SJCRH30 (cell line): ENCODE data around the gene DHRS1. TPM values are rescaled to one million over a fixed set of nuclear protein-coding genes. Genes with fewer than 3 reads are reported as not detected.

ENCODE experiments used
- DNase-seq, 2 experiments: peaks; one replicate each; pipeline ENCODE4 v3.0.0-alpha.2; 2015 to 2020
- H3K27ac ChIP-seq: fragments of 250-450 bp; sonication (Bioruptor Pico); 2 replicates; pipeline ENCODE4 v1.5.1; 2020; ENCODE audit warnings: mild to moderate bottlenecking, moderate library complexity
- H3K27me3 ChIP-seq: fragments of 250-450 bp; sonication (Bioruptor Pico); 2 replicates; pipeline ENCODE4 v1.5.1; 2020; ENCODE audit warnings: mild to moderate bottlenecking, moderate library complexity
- H3K36me3 ChIP-seq: fragments of 250-450 bp; sonication (Bioruptor Pico); 2 replicates; pipeline ENCODE4 v1.5.1; 2020; ENCODE audit warnings: mild to moderate bottlenecking, moderate library complexity
- H3K4me1 ChIP-seq: fragments of 250-450 bp; sonication (Bioruptor Pico); 2 replicates; pipeline ENCODE4 v1.5.1; 2020; ENCODE audit warnings: mild to moderate bottlenecking, moderate library complexity
- H3K4me3 ChIP-seq: fragments of 250-450 bp; sonication (Bioruptor Pico); 2 replicates; pipeline ENCODE4 v1.5.1; 2020; ENCODE audit warnings: mild to moderate bottlenecking, moderate library complexity
- H3K9me3 ChIP-seq: fragments of 250-450 bp; sonication (Bioruptor Pico); replicated peaks from 2 replicates; pipeline ENCODE4 v1.5.1; 2020; ENCODE audit warnings: mild to moderate bottlenecking, moderate library complexity
- total RNA-seq: library from RNA; depleted of rRNA; stranded (reverse); fragments of >200 nt; shearing (Covaris generic); gene quantifications from 2 replicates; pipeline ENCODE4 v1.2.3, GENCODE V29; 2014; rRNA removed

The DHRS1 gene
- total RNA-seq, result 9.5 and 9.6 TPM in 2 replicates

DNA sequence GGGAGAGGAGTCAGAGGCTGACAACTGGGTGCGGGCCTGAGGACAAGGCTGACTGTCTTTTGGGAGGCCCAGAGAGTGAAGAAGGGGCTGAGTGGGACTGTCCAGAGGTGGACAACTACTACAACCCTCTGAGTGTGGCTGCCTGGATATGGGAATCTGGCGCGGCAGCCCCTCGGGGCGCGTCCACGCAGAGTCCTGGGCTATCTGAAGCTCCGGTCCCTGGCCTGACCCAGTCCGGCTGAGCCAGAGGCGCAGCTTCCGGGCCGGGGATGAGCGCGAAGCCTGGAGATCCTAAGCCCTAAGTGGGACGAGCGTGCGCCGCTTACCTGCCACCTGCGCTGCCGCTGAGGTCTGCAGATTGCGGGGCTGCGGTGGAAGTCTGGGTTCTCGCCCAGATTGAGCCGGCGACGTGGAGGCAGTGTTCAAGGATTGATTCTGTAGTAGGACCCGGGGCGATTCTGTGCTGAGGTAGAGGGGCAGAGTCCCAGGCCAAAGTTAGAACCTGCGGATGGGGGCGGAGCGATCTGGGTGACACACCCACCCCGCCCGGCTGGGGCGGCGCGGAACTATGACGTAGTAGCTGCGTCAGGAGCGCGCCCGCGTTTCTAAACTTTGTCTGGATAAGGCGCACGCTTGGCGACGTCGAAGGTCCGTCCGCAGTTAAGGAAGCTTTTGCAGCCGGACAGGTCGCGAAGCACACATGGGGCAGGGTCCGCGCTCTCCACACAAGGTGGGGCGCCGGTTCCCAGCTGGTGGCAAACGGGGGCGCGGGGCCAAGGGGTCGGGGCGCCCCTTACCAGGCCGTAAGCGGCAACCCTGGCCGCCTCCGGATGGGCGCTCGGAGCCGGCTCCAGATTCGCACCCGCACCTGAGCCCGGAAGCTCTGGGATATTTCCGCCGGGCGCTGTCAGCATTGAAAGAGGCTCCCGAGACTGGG, at the start of gene DHRS1, which contains the start of gene NOP9:
TSS of gene DHRS1 (minus strand) at position 526 of the 937 bp plus-strand sequence. CDS start 674 bp downstream, outside the sequence.
TSS of gene NOP9 (plus strand) at position 596 of the 937 bp plus-strand sequence. CDS start at position 701, 105 bp downstream.
- peak; percentile 85 to 91 for DNase-seq
- peak within 1 kb of the TSS; percentile 66 for H3K4me3 ChIP-seq
- H3K9me3 ChIP-seq, result no peaks in the 10 kb centered on the region
- H3K36me3 ChIP-seq, result peaks cover 18% of the 10 kb centered on the region
- H3K27me3 ChIP-seq, result no peaks in the 10 kb centered on the region
- H3K27ac ChIP-seq, result peak within 1 kb of the TSS; percentile 64
- H3K4me1 ChIP-seq, result no peaks in the 10 kb centered on the region

DNA sequence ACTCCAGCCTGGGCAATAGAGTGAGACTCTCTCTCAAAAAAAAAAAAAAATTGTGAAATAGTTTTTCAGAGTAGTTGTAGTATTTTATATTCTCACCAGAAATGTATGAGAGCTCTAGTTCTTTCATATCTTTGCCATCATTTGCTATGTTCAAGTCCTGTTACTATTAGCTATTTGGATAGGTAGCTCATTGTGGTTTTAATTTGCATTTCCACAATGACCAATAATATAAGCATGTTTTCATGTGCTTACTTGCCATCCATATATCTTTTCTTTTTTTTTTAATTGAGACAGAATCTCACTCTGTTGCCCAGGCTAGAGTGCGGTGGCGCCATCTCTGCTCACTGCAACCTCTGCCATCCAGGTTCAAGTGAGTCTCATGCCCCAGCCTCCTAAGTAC, 48.6 kb upstream of the DHRS1 start:
- DNase-seq, result no peak
- peaks cover 21% of the 10 kb centered on the region; the same call in 1 of the 2 replicates for H3K27me3 ChIP-seq
- H3K36me3 ChIP-seq, result no peaks in the 10 kb centered on the region
- H3K27ac ChIP-seq, result no peak overlapping the region
- no peaks in the 10 kb centered on the region for H3K9me3 ChIP-seq
- no peak overlapping the region for H3K4me3 ChIP-seq
- H3K4me1 ChIP-seq, result no peaks in the 10 kb centered on the region

DNA sequence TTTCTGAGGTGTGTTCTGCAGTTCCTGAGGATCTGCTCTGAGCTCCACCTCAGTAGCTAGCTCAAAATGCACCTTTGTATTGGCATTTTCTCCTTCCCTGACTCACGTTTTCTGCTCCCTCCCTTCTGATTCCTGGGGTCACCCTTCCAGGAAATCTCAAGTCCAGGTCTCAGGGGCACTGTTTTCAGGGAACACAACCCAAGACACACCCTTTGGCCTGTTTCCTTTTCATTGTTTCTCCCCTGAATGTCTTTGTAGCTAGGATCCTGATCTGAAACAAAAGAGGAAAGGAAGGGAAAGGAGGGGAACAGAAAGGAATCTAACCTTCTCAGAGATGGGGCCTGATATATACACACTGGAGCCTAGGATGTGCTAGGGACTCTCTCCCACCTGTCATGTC, 47.6 kb upstream of the DHRS1 start:
- H3K4me3 ChIP-seq, result no peak overlapping the region
- no peaks in the 10 kb centered on the region for H3K9me3 ChIP-seq
- H3K27ac ChIP-seq, result no peak overlapping the region
- no peaks in the 10 kb centered on the region for H3K4me1 ChIP-seq
- no peak for DNase-seq
- peaks cover 21% of the 10 kb centered on the region; the same call in 1 of the 2 replicates for H3K27me3 ChIP-seq
- no peaks in the 10 kb centered on the region for H3K36me3 ChIP-seq

DNA sequence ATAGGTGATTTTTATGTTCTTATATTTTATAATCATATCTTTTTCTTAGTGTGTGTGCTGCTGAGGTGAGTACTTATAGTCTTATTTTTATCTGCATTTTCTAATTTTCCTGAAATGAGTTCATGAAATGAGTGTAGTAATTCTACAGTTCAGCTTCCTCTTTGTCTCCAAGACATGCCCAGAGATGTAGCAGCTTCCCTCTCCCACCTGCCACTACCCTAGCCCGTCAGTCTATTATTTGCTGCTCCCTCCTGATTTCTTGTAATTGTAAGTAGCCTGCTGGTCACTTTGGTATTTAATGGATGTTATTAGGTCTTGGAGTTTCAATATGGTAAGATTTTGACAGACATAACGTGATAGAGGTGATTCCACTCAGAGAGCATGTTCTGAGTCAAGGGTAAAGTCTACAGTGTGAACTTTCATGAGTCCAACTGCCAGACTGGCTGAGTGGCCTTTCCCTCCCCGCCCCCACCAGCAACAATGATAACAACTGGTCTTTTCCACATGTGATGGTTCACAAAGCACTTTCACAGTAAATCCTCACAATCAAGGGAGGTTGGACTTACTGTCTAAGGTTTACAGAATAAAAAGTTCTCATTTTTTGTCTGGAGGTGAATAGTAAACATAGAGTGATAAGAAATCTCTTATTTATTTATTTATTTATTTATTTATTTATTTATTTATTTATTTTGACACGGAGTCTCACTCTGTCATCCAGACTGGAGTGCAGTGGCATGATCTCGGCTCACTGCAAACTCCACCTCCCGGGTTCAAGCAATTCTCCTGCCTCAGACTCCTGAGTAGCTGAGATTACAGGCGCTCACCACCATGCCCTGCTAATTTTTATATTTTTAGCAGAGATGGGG, 44.4 kb upstream of the DHRS1 start:
- no peak overlapping the region for H3K27ac ChIP-seq
- no peak for DNase-seq
- no peaks in the 10 kb centered on the region for H3K4me1 ChIP-seq
- H3K4me3 ChIP-seq, result no peak overlapping the region
- peaks cover 10% of the 10 kb centered on the region; the same call in 1 of the 2 replicates for H3K27me3 ChIP-seq
- H3K36me3 ChIP-seq, result no peaks in the 10 kb centered on the region
- no peaks in the 10 kb centered on the region for H3K9me3 ChIP-seq

DNA sequence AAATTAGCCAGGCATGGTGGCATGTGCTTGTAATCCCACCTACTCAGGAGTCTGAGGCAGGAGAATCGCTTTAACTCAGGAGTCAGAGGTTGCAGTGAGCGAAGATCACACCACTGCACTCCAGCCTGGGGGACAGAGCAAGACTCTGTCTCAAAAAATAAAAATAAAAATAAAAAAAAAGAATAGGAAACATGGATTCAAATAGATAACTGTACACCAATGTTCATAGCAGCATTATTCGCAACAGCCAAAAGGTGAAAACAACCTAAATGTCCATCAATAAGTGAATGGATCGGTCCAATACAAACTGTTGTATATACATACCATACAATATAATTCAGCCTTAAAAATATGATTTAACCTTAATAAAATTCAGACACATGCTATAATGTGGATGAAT, 43.3 kb upstream of the DHRS1 start:
- Histone ChIP-seq H3K27ac (no peak overlapping the region), H3K36me3 (no peaks in the 10 kb centered on the region), H3K4me3 (no peak overlapping the region), H3K9me3 (no peaks in the 10 kb centered on the region), H3K4me1 (no peaks in the 10 kb centered on the region), H3K27me3 (peaks cover 2% of the 10 kb centered on the region; the same call in 1 of the 2 replicates)
- no peak for DNase-seq

DNA sequence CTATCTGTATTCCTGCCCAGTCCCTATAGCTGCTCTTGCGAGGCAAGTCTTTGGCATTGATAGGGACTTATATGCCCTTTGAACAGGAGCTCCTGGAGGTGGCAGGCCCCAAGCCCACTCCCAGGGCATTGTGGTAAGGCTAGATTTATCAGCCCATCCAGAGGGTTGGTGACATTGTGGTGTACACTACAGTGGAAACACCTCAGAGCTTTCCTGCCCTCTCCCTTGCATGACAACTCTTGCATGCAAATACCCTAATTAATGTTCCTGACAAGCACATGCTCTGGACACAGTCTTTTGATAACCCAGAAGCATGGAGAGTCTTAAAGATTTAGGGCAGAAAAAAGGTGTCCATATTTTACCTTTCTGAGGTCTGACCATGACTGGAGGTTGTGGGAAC, 41.0 kb upstream of the DHRS1 start:
- Histone ChIP-seq H3K4me1 (no peaks in the 10 kb centered on the region), H3K27ac (no peak overlapping the region), H3K4me3 (no peak overlapping the region), H3K36me3 (no peaks in the 10 kb centered on the region), H3K27me3 (peaks cover 2% of the 10 kb centered on the region; the same call in 1 of the 2 replicates), H3K9me3 (no peaks in the 10 kb centered on the region)
- no peak for DNase-seq

DNA sequence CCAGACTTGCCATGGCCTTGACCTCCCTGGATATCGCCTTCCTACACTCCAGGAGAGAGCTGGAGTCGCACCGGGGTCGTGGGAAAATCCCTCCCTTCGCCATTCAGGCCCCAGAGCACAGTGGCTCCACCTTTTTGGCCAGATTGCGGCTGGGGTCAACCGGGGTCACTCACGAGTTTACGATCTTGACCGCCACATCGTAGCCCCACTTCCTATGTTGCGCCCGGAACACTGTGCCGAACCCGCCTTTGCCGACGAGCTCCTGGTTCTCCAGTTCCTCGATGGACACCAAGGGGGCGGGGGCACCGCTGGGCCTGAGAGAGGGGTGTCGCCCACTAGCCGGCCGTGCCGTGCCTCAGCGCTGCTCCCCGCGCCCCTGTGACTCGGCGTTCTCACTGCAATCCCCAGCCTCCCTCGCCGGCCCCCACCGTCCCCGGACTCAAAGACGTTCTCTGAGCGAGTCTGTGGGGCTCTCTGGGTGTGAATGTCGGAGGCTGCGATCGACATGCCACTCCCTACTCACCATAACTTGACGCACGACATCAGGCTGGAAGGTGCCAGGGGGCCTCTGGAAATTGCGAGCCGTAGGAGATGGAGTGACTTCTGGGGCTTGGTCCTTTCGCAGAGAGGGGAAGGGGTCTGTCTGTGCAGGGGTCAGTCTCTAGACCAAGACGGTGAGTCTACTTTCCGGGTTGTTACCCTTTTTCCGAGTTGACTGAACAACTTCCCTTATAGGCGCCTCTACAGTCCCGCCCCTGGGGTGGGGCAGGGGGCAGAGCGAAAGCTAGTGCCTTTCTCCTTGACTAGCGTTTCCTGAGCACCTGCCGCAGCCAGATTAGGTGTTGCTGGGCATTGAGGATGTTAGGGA, 39.9 kb upstream of the DHRS1 start, which contains the start of gene RIPK3:
TSS of gene RIPK3 (minus strand) at position 708 of the 868 bp plus-strand sequence. CDS start at position 543, 165 bp downstream.
- no peak within 1 kb of the TSS for H3K4me3 ChIP-seq
- no peaks in the 10 kb centered on the region for H3K4me1 ChIP-seq
- H3K27me3 ChIP-seq, result peaks cover 7% of the 10 kb centered on the region; the same call in 1 of the 2 replicates
- no peak for DNase-seq
- no peaks in the 10 kb centered on the region for H3K36me3 ChIP-seq
- H3K9me3 ChIP-seq, result no peaks in the 10 kb centered on the region
- H3K27ac ChIP-seq, result no peak within 1 kb of the TSS

DNA sequence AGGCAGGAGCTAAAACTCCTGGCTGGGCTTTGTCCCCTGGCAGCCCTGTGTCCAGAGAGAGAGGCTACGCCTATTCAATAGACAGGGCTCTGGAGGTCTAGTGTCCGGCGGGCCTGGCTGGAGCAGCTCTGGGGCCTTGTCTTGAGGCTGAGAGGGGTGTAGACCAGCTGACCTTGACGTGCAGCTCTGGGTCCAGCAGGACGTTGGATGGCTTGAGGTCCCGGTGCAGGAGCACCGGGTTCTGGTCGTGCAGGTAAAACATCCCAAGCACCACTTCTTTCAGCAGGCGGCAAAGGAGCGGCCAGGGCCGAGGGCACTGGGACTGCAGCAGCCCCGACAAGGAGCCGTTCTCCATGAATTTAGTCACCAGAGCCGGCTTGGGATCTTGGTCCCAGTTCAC, 39.3 kb upstream of the DHRS1 start:
- H3K9me3 ChIP-seq, result no peaks in the 10 kb centered on the region
- no peak overlapping the region for H3K27ac ChIP-seq
- peaks cover under 1% of the 10 kb centered on the region; the same call in 1 of the 2 replicates for H3K4me1 ChIP-seq
- no peaks in the 10 kb centered on the region for H3K36me3 ChIP-seq
- no peak for DNase-seq
- peaks cover 10% of the 10 kb centered on the region; the same call in 1 of the 2 replicates for H3K27me3 ChIP-seq
- H3K4me3 ChIP-seq, result no peak overlapping the region

DNA sequence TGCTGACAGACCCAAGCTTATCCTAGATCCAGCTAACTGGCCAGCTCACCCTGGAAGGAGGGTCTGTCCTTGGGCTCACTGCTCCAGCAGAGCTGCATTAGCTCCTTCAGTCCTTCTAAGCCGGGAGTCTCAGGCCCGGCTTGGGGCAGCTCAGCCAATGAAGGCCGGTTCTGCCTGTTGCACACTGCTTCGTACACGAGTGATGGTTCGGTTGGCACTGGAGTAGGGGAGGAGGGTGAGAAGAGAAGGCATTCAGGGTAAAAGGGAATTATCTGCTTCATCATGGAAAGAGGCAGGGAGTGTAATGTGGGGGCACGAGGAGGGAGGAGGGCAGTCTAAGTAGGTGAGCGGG, 38.2 kb upstream of the DHRS1 start:
- Histone ChIP-seq H3K4me3 (no peak overlapping the region), H3K9me3 (no peaks in the 10 kb centered on the region), H3K27me3 (peaks cover 10% of the 10 kb centered on the region; the same call in 1 of the 2 replicates), H3K36me3 (no peaks in the 10 kb centered on the region), H3K4me1 (peaks cover 2% of the 10 kb centered on the region; the same call in 1 of the 2 replicates), H3K27ac (no peak overlapping the region)
- DNase-seq, result no peak

DNA sequence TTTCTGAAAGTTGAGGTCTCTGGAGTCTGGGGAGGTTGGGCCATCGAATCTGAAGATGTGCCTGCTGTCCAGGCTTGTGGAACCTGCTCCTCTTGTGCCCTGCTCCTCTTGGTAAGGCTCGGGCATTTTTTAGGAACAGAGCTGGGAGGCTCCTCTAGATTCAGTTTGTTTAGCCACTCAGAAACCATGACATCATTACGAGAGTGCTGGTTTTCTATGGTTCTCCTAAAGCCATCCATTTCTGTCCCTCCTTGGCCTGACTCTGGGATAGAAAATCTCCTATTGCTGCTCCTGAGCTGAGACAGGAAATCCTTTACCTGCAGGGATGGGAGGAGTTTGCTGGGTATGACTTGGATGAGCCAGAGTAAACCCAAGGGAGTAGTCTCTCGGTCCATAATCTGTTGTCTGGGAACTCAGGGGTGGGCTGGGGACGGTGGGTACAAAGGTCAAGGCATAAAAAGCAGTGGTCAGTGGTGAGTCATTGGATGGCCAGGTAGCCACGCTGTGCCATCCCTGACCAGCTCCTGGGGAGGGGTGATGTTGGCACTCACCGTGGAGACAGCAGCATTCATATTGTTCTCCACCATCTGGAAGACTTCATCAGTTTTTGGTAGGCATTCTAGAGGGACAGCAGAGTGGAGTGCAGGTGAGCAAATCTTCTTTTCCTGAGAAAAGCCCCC, 37.7 kb upstream of the DHRS1 start:
- H3K36me3 ChIP-seq, result no peaks in the 10 kb centered on the region
- H3K4me3 ChIP-seq, result no peak overlapping the region
- peaks cover 2% of the 10 kb centered on the region; the same call in 1 of the 2 replicates for H3K4me1 ChIP-seq

DNA sequence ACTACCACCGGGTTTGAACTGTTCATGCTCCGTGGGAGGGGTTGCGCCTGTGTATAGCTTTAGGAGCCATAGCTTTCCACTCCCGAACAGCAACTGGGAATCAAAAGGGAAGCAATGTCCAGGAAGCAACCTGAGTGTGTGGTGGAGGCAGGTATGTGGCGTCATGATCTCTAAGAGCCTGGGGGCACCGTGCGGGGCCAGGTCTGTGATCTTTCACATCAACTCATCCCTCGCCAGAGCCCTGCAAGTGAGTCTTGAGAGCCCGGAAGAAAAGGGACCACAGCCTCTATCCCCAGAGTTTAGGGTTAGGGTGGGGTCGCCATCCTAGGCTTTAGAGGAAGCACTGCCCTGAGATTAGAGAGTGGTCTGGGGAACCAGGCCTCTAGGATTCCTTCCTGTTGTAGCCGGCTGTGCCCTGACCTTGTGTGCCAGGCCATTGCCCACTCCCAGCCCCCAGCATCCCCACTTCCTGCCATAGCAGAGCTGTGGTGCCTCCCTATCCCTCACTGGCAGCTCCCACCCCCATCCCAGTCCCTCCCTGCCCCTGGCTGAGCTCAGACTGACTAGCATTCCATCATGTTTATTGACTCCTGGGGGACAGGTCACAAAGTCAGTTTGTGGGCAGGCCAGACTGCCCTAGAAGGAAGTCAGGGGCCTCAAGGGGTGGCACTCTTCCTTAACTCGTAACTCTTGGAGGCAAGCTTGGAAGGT, 36.0 kb upstream of the DHRS1 start:
- no peak overlapping the region for H3K27ac ChIP-seq

More for the DNA sequence above, 37.7 kb upstream of the DHRS1 start:
- Histone ChIP-seq H3K27ac (no peak overlapping the region), H3K27me3 (peaks cover 10% of the 10 kb centered on the region; the same call in 1 of the 2 replicates), H3K9me3 (no peaks in the 10 kb centered on the region)
- DNase-seq, result no peak

DNA sequence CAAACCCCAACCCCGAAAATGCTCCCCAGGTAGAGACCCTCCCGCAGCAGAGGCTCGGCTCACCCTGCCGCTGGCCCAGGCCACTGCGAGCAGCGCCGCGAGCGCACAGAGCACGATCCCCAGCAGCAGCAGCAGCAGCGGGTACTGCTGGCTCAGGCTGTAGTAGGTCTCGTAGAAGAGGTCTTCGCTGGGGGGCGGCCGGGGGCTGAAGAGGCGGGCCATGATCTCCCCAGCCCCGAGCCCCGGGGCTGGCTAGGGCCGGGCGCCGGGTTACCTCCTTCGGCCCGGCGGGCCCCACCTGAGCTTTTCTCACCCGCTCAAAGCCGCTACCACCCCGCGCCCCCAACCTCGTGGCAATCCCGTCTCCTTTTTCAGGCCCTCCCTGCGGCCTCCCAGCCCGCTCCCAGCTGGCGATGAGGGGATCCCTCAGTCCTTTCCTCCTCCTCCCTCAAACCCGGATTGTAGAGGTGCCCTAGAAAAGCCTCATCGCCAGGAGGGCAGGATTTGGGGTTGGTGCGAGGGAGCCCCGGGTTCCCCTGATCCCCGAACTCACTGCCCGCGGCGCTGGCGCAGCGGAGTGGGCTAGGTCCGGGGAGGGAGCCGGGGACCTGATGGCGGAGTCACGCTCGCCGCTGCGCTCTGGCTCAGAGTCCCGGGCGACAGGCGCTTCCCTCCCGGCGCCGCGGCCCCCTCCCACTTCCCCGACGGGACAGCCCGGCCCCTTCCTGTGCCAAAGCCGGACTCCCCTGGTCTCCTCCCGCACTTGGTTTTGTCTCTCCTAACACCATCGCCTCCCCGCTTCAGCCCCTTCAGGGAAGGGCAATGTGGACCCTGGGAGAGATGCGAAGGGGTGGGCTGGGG, 35.1 kb upstream of the DHRS1 start, which contains the start of gene ADCY4:
TSS of gene ADCY4 (minus strand) at position 641 of the 861 bp plus-strand sequence. CDS start at position 222, 419 bp downstream.
- Histone ChIP-seq H3K9me3 (no peaks in the 10 kb centered on the region), H3K27me3 (peaks cover 7% of the 10 kb centered on the region; the same call in 1 of the 2 replicates), H3K27ac (no peak within 1 kb of the TSS), H3K4me1 (peaks cover 2% of the 10 kb centered on the region; the same call in 1 of the 2 replicates), H3K4me3 (peak within 1 kb of the TSS; percentile 5; the same call in 1 of the 2 replicates), H3K36me3 (no peaks in the 10 kb centered on the region)
- DNase-seq, result no peak

More for the DNA sequence above, 36.0 kb upstream of the DHRS1 start:
- Histone ChIP-seq H3K4me1 (peaks cover 2% of the 10 kb centered on the region; the same call in 1 of the 2 replicates), H3K4me3 (no peak overlapping the region), H3K9me3 (no peaks in the 10 kb centered on the region), H3K36me3 (no peaks in the 10 kb centered on the region), H3K27me3 (peaks cover 7% of the 10 kb centered on the region; the same call in 1 of the 2 replicates)
- DNase-seq, result no peak
